Stimulated activated CD4-positive, alpha-beta T cell treated with anti-CD3 and anti-CD28 coated beads, TNF-alpha, amount 100 ng/mL, for 48 hours (primary cell): Measurements from ENCODE around the gene HDAC4.

ENCODE experiments used
- DNase-seq, 3 donors: peaks; one replicate each; pipeline ENCODE4 v3.0.0-alpha.2; 2020; ENCODE audit warnings: low read depth in 3 of 3

HDAC4 gene

GRCh38 chr2:239142806-239143205, 258.0 kb downstream of the HDAC4 start:
- no peak for DNase-seq

- no peak for DNase-seq
Measured at GRCh38 chr2:239142296-239142695, 258.5 kb downstream of the HDAC4 start.

- no peak for DNase-seq
Measured at GRCh38 chr2:239141021-239141760, 259.6 kb downstream of the HDAC4 start.

GRCh38 chr2:239140346-239141020, 260.3 kb downstream of the HDAC4 start:
- DNase-seq = no peak

GRCh38 chr2:239139566-239139965, 261.3 kb downstream of the HDAC4 start:
- DNase-seq = no peak

GRCh38 chr2:239139101-239139500, 261.7 kb downstream of the HDAC4 start:
- no peak for DNase-seq

- DNase-seq = no peak
Measured at GRCh38 chr2:239138610-239139009, 262.2 kb downstream of the HDAC4 start.

GRCh38 chr2:239137898-239138283, 262.9 kb downstream of the HDAC4 start:
- no peak for DNase-seq

- DNase-seq = no peak
Measured at GRCh38 chr2:239137165-239137897, 263.5 kb downstream of the HDAC4 start.

- DNase-seq = no peak
Measured at GRCh38 chr2:239136762-239137161, 264.1 kb downstream of the HDAC4 start.

GRCh38 chr2:239136203-239136602, 264.6 kb downstream of the HDAC4 start:
- no peak for DNase-seq

GRCh38 chr2:239135531-239135930, 265.3 kb downstream of the HDAC4 start:
- DNase-seq = no peak

- no peak for DNase-seq
Measured at GRCh38 chr2:239133945-239134570, 266.8 kb downstream of the HDAC4 start.

- DNase-seq = no peak
Measured at GRCh38 chr2:239132786-239133185, 268.0 kb downstream of the HDAC4 start.

- no peak for DNase-seq
Measured at GRCh38 chr2:239132156-239132709, 268.6 kb downstream of the HDAC4 start.

GRCh38 chr2:239131521-239131920, 269.3 kb downstream of the HDAC4 start:
- DNase-seq = no peak

- DNase-seq = no peak
Measured at GRCh38 chr2:239130786-239131325, 270.0 kb downstream of the HDAC4 start.

- DNase-seq = no peak
Measured at GRCh38 chr2:239130041-239130440, 270.8 kb downstream of the HDAC4 start.

- DNase-seq = no peak
Measured at GRCh38 chr2:239129147-239129920, 271.5 kb downstream of the HDAC4 start.

- no peak for DNase-seq
Measured at GRCh38 chr2:239128706-239129105, 272.1 kb downstream of the HDAC4 start.

GRCh38 chr2:239127513-239127912, 273.3 kb downstream of the HDAC4 start:
- no peak for DNase-seq
